NCI-H526 treated with DMSO at 0.1 percent for 48 hours (cell line): ENCODE measurements around the gene CD70.
"Not testable (repeated sequence)": the region's sequence is repeated elsewhere in the genome, so short reads cannot be mapped to it uniquely, and the experiment has no call there.

ENCODE experiments used
- DNase-seq: peaks from one replicate; lab custom pipeline; 2025; lab: John Stamatoyannopoulos, UW

The CD70 gene

GRCh38 chr19:6597471-6598253 lies 6.7 kb upstream of the CD70 start:
- not testable (repeated sequence) for DNase-seq

- DNase-seq: no peak
These were observed 5.7 kb upstream of the CD70 start for GRCh38 chr19:6596621-6597020.

- no peak for DNase-seq
These were observed 2.9 kb upstream of the CD70 start for GRCh38 chr19:6593651-6594416.

- DNase-seq: peak; percentile 52
These were observed 608 bp downstream of the CD70 start for GRCh38 chr19:6590258-6590826.

- DNase-seq: no peak
These were observed 1.2 kb downstream of the CD70 start for GRCh38 chr19:6589711-6590257.

- no peak for DNase-seq
These were observed 2.2 kb downstream of the CD70 start for GRCh38 chr19:6588508-6589345.

- DNase-seq: no peak
These were observed 2.9 kb downstream of the CD70 start for GRCh38 chr19:6587998-6588507.

- DNase-seq: peak; percentile 21
These were observed 3.7 kb downstream of the CD70 start for GRCh38 chr19:6587093-6587820.

GRCh38 chr19:6586726-6587092 lies 4.2 kb downstream of the CD70 start:
- DNase-seq: no peak

GRCh38 chr19:6586056-6586455 lies 4.9 kb downstream of the CD70 start:
- DNase-seq: no peak

- DNase-seq: not testable (repeated sequence)
These were observed 8.2 kb downstream of the CD70 start for GRCh38 chr19:6582515-6583484.

GRCh38 chr19:6580313-6580712 lies 10.6 kb downstream of the CD70 start:
- DNase-seq: no peak

GRCh38 chr19:6579450-6580178 lies 11.3 kb downstream of the CD70 start:
- no peak for DNase-seq

- DNase-seq: peak; percentile 41
These were observed 13.3 kb downstream of the CD70 start for GRCh38 chr19:6577476-6578125.

GRCh38 chr19:6576869-6577475 lies 14.0 kb downstream of the CD70 start:
- DNase-seq: no peak

GRCh38 chr19:6573350-6573749 lies 17.6 kb downstream of the CD70 start:
- DNase-seq: no peak

- DNase-seq: no peak
These were observed 18.7 kb downstream of the CD70 start for GRCh38 chr19:6572217-6572616.

GRCh38 chr19:6571167-6571566 lies 19.8 kb downstream of the CD70 start:
- no peak for DNase-seq
